LNCaP clone FGC (cell line): Measurements from ENCODE around the gene EFHC1.

ENCODE experiments used
- DNase-seq: peaks from one replicate; pipeline ENCODE4 v3.0.0-alpha.2; 2011; ENCODE audit warnings: low read depth
- H3K4me3 ChIP-seq: 2 replicates; pipeline ENCODE4 v1.5.1; 2011; ENCODE audit warnings: mild to moderate bottlenecking, low read depth, low read length, control low read depth
- CTCF ChIP-seq: IDR thresholded peaks from 2 replicates; pipeline ENCODE4 v1.5.1; 2012; ENCODE audit warnings: mild to moderate bottlenecking; ENCODE audit not compliant: control insufficient read depth, insufficient read depth; ENCODE audit errors: extremely low read depth

EFHC1 gene

GRCh38 chr6:52566853-52567279, 146.7 kb downstream of the EFHC1 start:
- TF ChIP-seq CTCF: no peak
- no peak for DNase-seq
- H3K4me3 ChIP-seq: no peak overlapping the region

DNA sequence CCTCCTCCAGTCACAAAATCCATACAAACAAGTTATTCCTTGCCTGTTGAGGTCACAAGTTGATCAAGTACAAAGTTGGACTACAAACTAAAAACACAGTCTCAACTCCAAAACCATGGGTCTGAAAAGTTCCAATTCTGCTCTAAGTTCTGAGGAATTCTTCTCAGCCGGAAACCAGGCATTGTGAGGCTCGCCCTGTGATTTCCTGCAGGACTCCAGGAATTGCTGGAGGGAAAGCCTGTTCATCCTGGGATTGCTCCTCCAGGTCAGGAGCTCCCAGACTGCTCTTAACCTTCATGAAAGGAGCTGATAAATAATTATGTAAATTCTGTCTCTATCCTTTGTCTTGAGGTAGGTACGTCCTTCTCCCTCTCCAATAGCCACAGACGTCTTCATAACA, 148.2 kb downstream of the EFHC1 start:
- no peak overlapping the region for H3K4me3 ChIP-seq

GRCh38 chr6:52570291-52570700, 150.2 kb downstream of the EFHC1 start:
- no peak for TF ChIP-seq CTCF
- no peak for DNase-seq
- no peak overlapping the region for H3K4me3 ChIP-seq

More for the DNA sequence above, 148.2 kb downstream of the EFHC1 start:
- TF ChIP-seq CTCF: no peak
- DNase-seq: no peak

GRCh38 chr6:52571099-52571755, 151.1 kb downstream of the EFHC1 start:
- no peak for DNase-seq
- TF ChIP-seq CTCF: no peak
- no peak overlapping the region for H3K4me3 ChIP-seq

GRCh38 chr6:52572536-52572935, 152.4 kb downstream of the EFHC1 start:
- H3K4me3 ChIP-seq: no peak overlapping the region
- no peak for DNase-seq
- no peak for TF ChIP-seq CTCF

- H3K4me3 ChIP-seq: no peak overlapping the region
- no peak for TF ChIP-seq CTCF
Measured at GRCh38 chr6:52573295-52573694, 153.2 kb downstream of the EFHC1 start.

More at GRCh38 chr6:52573295-52573694, 153.2 kb downstream of the EFHC1 start:
- DNase-seq: no peak
